CD4-positive, alpha-beta T cell (primary cell): ENCODE results near the gene DPH5. TPM values are rescaled to one million over a fixed set of nuclear protein-coding genes. Genes with fewer than 3 reads are reported as not detected.

Experiments used
- ATAC-seq: fragments of 200-7000 bp; cut with Tn5 transposase; one replicate; pipeline ENCODE4 v1.10.0; 2022; ENCODE audit warnings: mild to moderate bottlenecking; ENCODE audit not compliant: poor library complexity
- CTCF ChIA-PET: fragments of 350-600 bp; sonication (Branson Sonifier 250); formaldehyde crosslinking; loops from one replicate; lab custom pipeline; 2021; ENCODE audit warnings: antibody characterized with exemption, inconsistent platforms; lab: Charles Lee
- POLR2A ChIA-PET: fragments of 350-600 bp; sonication (Branson Sonifier 250); formaldehyde crosslinking; loops from one replicate; lab custom pipeline; 2021; ENCODE audit warnings: antibody characterized with exemption, inconsistent platforms; lab: Charles Lee
- DNase-seq, 14 experiments: peaks; one replicate each; pipeline ENCODE4 v3.0.0-alpha.2; 2013 to 2020; ENCODE audit warnings: mixed read lengths in 2 of 14
- H3K27ac ChIP-seq, 2 donors: one replicate each; pipeline versions ENCODE4 v1.5.1 to v1.7.0; 2013; ENCODE audit warnings: low read length in 2 of 2, low read depth in 1 of 2, mild to moderate bottlenecking in 1 of 2
- H3K27me3 ChIP-seq, 2 experiments: 1 replicate in 1 of 2; 2 replicates in 1 of 2; pipeline versions ENCODE4 v1.6.1 to v1.7.0; 2013; ENCODE audit warnings: low read length in 2 of 2, control low read depth in 1 of 2, mild to moderate bottlenecking in 1 of 2, moderate library complexity in 1 of 2; ENCODE audit not compliant: insufficient read depth in 2 of 2, control insufficient read depth in 1 of 2
- H3K36me3 ChIP-seq: one replicate; pipeline ENCODE4 v1.6.1; 2013; ENCODE audit warnings: low read length, control low read depth; ENCODE audit not compliant: insufficient read depth
- H3K4me1 ChIP-seq: one replicate; pipeline ENCODE4 v1.6.1; 2013; ENCODE audit warnings: low read length, control low read depth; ENCODE audit not compliant: insufficient read depth
- H3K4me3 ChIP-seq: one replicate; pipeline ENCODE4 v1.5.1; 2013; ENCODE audit warnings: mild to moderate bottlenecking, low read length, moderate library complexity
- H3K9me3 ChIP-seq, 2 experiments: 1 replicate in 1 of 2; 2 replicates in 1 of 2; pipeline versions ENCODE4 v1.6.1 to v1.7.0; 2013; ENCODE audit warnings: low read length in 2 of 2, mild to moderate bottlenecking in 2 of 2, control low read depth in 1 of 2, moderate library complexity in 1 of 2; ENCODE audit not compliant: control insufficient read depth in 1 of 2, insufficient read depth in 1 of 2
- H3K27ac Mint-ChIP-seq: one replicate; pipeline ENCODE4 v1.8.0; 2020; ENCODE audit warnings: mixed read lengths
- H3K27me3 Mint-ChIP-seq: one replicate; pipeline ENCODE4 v1.8.0; 2021; ENCODE audit warnings: mixed read lengths
- H3K36me3 Mint-ChIP-seq: one replicate; pipeline ENCODE4 v1.8.0; 2021; ENCODE audit warnings: low read depth, mixed read lengths
- H3K4me1 Mint-ChIP-seq: one replicate; pipeline ENCODE4 v1.8.0; 2021; ENCODE audit warnings: low read depth, mixed read lengths
- H3K4me3 Mint-ChIP-seq: one replicate; pipeline ENCODE4 v1.8.0; 2020; ENCODE audit warnings: mild to moderate bottlenecking, mixed read lengths
- H3K9me3 Mint-ChIP-seq: one replicate; pipeline ENCODE4 v1.8.0; 2020; ENCODE audit warnings: mixed read lengths
- intact Hi-C, 2 experiments: fragments of 100-400 bp; cut with DNase I in 1 of 2; cut with micrococcal nuclease in 1 of 2; formaldehyde crosslinking; loops; one replicate each; pipeline versions ENCODE4 v1.15.1 to v1.9.0; 2023 to 2025; cut with DNase I, micrococcal nuclease
- total RNA-seq, 174 experiments: library from RNA in 2 of 174; stranded (reverse) in 2 of 174; gene quantifications; one replicate each; pipeline ENCODE4 v1.2.3 and lab custom pipeline; 2021 to 2026
- TF ChIP-seq, protein P1 (sequence below): fragments of 200-600 bp; IDR thresholded peaks from one replicate; pipeline ENCODE4 v1.8.0; 2022; ENCODE audit warnings: antibody characterized with exemption, mild to moderate bottlenecking

Gene DPH5
- total RNA-seq, 2 experiments from 2014 or later = 31.3 to 35.4 TPM

DNA sequence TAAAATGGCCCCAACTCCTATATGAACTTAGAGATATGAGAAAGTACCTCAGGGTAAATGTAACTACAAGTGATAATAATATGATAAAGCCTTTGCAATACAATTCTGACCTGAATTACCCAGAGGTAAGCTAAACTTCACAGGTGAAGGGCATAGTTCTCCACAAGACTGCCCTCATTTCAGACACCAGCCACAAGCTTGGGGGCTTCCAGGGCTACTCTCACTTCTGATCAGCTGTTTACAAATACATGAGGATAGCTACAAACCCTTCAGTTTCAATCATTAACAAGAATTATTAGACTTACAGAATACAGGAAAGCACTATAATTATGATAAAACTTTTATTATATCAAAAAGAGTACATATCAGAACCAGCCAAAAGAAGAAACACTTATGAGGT is 18.7 kb upstream of the DPH5 start:
- intact Hi-C loops = loop anchor here in 1 of 2 experiments (5.0 kb wide), 1 partner anchor 193 kb away; the partner anchor contains the start of gene S1PR1
- peaks cover 14 to 17% of the 10 kb centered on the region in 2 experiments for H3K9me3 ChIP-seq
- H3K27ac Mint-ChIP-seq = no peak overlapping the region

GRCh38 chr1:101043776-101044175 is 18.2 kb upstream of the DPH5 start:
- peak in 2 of 14 experiments; percentile 14 to 19 for DNase-seq
- H3K9me3 Mint-ChIP-seq = peaks cover 7% of the 10 kb centered on the region
- H3K27me3 Mint-ChIP-seq = no peaks in the 10 kb centered on the region
- H3K9me3 ChIP-seq = peaks cover 14 to 17% of the 10 kb centered on the region in 2 experiments
- peaks cover 28% of the 10 kb centered on the region for H3K36me3 Mint-ChIP-seq
- H3K4me3 Mint-ChIP-seq = no peak overlapping the region
- CTCF ChIA-PET = interaction anchor here (1.6 kb wide), 1 partner anchor 13 kb away, joined by 4 read pairs; no protein-coding TSS in a partner anchor
- intact Hi-C loops = loop anchor here in 1 of 2 experiments (5.0 kb wide), 1 partner anchor 194 kb away; the partner anchor contains the start of gene S1PR1
- TF ChIP-seq, protein P1, sequence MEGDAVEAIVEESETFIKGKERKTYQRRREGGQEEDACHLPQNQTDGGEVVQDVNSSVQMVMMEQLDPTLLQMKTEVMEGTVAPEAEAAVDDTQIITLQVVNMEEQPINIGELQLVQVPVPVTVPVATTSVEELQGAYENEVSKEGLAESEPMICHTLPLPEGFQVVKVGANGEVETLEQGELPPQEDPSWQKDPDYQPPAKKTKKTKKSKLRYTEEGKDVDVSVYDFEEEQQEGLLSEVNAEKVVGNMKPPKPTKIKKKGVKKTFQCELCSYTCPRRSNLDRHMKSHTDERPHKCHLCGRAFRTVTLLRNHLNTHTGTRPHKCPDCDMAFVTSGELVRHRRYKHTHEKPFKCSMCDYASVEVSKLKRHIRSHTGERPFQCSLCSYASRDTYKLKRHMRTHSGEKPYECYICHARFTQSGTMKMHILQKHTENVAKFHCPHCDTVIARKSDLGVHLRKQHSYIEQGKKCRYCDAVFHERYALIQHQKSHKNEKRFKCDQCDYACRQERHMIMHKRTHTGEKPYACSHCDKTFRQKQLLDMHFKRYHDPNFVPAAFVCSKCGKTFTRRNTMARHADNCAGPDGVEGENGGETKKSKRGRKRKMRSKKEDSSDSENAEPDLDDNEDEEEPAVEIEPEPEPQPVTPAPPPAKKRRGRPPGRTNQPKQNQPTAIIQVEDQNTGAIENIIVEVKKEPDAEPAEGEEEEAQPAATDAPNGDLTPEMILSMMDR = no peak
- H3K27ac ChIP-seq = no peak overlapping the region
- no peaks in the 10 kb centered on the region for H3K4me1 ChIP-seq
- H3K4me1 Mint-ChIP-seq = peaks cover 12% of the 10 kb centered on the region
- no peak overlapping the region for H3K4me3 ChIP-seq
- ATAC-seq = peak; percentile 69
- H3K27me3 ChIP-seq = no peaks in the 10 kb centered on the region
- POLR2A ChIA-PET = interaction anchor here (1.0 to 1.9 kb wide), 2 partner anchors 20 to 193 kb away, joined by 4 to 5 read pairs; partner anchors contain the start of gene S1PR1
- H3K27ac Mint-ChIP-seq = no peak overlapping the region
- H3K36me3 ChIP-seq = peaks cover 15% of the 10 kb centered on the region

More for the DNA sequence above, 18.7 kb upstream of the DPH5 start:
- Histone ChIP-seq H3K4me3 (no peak overlapping the region), H3K36me3 (peaks cover 12% of the 10 kb centered on the region), H3K4me1 (no peaks in the 10 kb centered on the region), H3K27ac (no peak overlapping the region), H3K27me3 (no peaks in the 10 kb centered on the region)
- Mint-ChIP-seq H3K27me3 (no peaks in the 10 kb centered on the region), H3K4me1 (peaks cover 11% of the 10 kb centered on the region), H3K9me3 (peaks cover 7% of the 10 kb centered on the region), H3K36me3 (peaks cover 23% of the 10 kb centered on the region), H3K4me3 (no peak overlapping the region)
- DNase-seq = no peak
- ChIA-PET CTCF (no interaction called here), POLR2A (interaction anchor here (1.0 to 1.9 kb wide), 2 partner anchors 19 to 193 kb away, joined by 4 to 5 read pairs; partner anchors contain the start of gene S1PR1)
- TF ChIP-seq, protein P1 = no peak
- no peak for ATAC-seq

GRCh38 chr1:101041300-101041699 is 15.7 kb upstream of the DPH5 start:
- Histone ChIP-seq H3K9me3 (peaks cover 9 to 17% of the 10 kb centered on the region in 2 experiments), H3K27ac (no peak overlapping the region), H3K36me3 (peaks cover 25% of the 10 kb centered on the region), H3K4me3 (no peak overlapping the region), H3K27me3 (no peaks in the 10 kb centered on the region), H3K4me1 (no peaks in the 10 kb centered on the region)
- Mint-ChIP-seq H3K9me3 (peaks cover 7% of the 10 kb centered on the region), H3K27me3 (no peaks in the 10 kb centered on the region), H3K4me3 (no peak overlapping the region), H3K4me1 (peaks cover 33% of the 10 kb centered on the region), H3K27ac (no peak overlapping the region), H3K36me3 (peaks cover 50% of the 10 kb centered on the region)
- ChIA-PET POLR2A (no interaction called here), CTCF (no interaction called here)
- TF ChIP-seq, protein P1 = no peak
- intact Hi-C loops = loop anchor here in 1 of 2 experiments (5.0 kb wide), 1 partner anchor 196 kb away; the partner anchor contains the start of gene S1PR1
- DNase-seq (no peak), ATAC-seq (no peak)
